Brain pericyte (primary cell): ENCODE data around the gene RTBDN.
A peak's percentile ranks its signal among the peaks of the same experiment; 100 is the strongest.

ENCODE experiments used
- DNase-seq: peaks from one replicate; pipeline ENCODE4 v3.0.0-alpha.2; 2012; ENCODE audit warnings: low read depth, low spot score

Gene RTBDN

DNA sequence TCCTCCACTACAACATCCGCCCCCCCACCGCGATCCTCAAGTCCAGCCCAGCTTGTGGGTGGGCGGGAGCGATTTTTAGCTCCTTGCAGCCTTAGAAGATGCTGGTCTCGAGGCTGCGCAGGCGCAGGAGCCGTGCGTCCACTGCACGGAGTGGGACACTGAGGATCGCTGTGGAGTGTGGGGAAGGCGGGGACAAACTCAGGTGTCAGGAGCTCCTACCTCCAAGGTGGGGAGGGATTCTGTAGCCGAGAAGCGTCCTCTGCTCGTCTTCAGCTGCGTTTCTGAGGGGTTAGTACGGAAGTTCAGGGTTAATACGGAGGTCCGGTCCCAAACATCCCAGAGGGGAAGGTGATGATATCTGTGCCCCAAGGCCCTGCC is at the start of gene RTBDN:
RTBDN (minus strand) TSS at position 14 of the 378 bp plus-strand sequence. CDS start 4,600 bp downstream, outside the sequence.
- DNase-seq, result no peak

DNA sequence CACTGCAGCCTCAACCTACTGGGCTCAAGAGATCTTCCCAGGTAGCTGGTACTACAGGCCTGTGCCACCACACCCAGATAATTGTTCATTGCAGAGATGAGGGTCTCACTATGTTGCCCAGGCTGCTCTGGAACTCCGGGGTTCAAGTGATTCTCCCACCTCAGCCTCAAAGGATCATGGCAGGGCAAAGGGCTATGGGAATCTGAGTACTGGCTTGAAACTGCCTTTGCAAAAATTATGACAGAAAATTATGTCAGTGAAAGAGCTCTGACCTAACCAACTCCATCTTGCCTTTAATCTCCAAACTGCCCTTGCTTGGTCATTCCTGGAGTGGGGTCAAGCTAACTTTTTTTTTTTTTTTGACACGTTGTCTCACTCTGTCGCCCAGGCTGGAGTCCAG is 48.2 kb upstream of the RTBDN start:
- no peak for DNase-seq

DNA sequence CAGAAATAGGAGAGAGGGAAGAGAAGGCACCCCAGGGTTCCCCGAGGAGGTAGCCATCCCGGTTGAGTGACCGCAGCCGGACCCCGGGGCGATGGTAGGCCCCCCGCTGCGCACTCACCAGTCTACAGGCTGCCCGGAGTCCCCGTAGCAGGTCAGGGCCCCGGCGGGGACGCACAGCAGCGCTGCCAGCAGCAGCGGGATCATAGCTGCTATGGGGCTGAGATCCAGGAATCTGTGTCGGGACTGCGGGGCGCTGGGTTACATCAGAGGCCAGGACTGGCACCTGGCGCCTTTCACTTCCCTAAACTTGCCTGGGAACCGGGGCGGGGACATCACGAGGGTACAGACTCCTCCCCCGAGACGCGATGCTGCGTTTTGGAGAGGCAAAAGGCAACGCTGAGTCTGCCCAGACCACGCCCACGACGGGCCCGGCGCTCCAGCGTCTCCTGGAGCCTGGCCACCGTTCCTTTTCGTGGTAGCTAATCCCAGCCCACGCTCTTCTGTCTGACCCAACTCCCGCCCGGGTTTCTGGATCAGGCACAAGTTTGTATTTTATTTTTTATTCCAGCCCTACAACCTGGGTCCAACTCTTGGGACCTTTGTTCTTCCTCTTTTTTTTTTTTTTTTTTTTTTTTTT is 46.9 kb upstream of the RTBDN start, which contains the start of gene DNASE2:
DNASE2 (minus strand) TSS at position 278 of the 637 bp plus-strand sequence; CDS start at position 204, 74 bp downstream.
- peak; percentile 26 for DNase-seq

DNA sequence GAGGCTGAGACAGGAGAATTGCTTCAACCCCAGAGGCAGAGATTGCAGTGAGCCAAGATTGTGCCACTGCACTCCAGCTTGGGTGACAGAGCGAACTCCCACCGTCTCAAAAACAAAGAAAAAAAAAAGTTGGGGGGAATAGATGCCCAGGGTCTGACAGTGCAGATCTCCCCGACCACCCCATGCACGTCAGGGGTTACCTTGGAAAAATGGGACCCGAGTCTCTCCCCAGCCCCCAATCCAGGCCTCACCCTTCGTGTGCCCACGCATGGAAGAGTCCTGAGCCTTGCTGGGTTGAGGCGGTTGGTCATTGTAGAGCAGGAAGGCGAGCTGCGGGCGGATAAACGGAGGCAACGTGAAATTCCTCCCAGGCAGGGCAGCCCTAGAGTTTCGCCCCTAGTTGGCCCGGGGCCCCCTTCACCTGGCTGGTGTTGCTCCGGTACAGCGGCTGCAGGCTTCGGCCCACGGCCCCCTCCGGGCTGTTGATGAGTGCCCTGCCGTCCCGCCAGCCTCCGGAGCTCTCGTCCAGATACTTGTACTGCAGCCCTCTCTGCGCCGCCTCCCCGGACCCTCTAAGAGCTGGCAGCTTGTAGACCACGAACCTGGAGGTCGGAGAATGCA is 46.3 kb upstream of the RTBDN start:
- no peak for DNase-seq

DNA sequence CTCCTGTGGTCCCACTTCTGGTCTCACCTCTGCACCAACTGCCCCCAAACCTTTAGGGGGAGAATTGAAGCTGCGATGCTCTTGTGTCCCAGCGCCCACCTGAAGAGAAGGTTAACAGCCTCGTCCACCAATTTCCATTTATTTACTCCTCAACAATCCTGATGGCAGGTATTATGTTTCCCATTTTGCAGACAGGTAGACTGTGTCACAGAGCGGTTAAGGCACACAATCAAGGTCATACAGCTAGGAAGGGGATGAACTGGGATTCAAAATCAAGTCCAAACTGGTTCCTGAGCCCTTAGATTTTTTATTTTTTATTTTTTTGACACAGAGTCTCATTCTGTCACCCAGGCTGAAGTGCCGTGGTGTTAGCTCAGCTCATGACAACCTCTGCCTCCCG is 40.7 kb upstream of the RTBDN start:
- no peak for DNase-seq

DNA sequence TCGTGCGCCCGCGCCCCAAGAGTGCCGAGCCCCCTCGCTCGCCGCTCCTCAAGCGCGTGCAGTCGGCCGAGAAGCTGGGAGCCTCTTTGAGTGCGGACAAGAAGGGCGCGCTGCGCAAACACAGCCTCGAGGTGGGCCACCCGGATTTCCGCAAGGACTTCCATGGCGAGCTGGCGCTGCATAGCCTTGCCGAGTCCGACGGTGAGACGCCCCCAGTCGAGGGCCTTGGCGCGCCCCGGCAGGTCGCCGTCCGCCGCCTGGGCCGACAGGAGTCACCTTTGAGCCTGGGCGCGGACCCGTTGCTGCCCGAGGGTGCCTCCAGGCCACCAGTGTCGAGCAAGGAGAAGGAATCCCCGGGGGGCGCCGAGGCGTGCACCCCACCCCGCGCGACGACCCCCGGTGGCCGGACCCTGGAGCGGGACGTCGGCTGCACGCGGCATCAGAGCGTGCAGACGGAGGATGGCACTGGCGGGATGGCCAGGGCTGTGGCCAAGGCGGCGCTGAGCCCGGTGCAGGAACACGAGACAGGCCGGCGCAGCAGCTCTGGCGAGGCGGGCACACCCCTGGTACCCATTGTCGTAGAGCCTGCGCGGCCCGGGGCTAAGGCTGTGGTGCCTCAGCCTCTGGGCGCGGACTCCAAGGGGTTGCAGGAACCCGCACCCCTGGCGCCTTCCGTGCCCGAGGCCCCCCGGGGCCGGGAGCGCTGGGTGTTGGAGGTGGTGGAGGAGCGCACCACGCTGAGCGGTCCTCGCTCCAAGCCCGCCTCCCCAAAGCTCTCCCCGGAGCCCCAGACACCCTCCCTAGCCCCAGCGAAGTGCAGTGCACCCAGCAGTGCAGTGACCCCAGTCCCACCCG is 39.7 kb upstream of the RTBDN start:
- no peak for DNase-seq

DNA sequence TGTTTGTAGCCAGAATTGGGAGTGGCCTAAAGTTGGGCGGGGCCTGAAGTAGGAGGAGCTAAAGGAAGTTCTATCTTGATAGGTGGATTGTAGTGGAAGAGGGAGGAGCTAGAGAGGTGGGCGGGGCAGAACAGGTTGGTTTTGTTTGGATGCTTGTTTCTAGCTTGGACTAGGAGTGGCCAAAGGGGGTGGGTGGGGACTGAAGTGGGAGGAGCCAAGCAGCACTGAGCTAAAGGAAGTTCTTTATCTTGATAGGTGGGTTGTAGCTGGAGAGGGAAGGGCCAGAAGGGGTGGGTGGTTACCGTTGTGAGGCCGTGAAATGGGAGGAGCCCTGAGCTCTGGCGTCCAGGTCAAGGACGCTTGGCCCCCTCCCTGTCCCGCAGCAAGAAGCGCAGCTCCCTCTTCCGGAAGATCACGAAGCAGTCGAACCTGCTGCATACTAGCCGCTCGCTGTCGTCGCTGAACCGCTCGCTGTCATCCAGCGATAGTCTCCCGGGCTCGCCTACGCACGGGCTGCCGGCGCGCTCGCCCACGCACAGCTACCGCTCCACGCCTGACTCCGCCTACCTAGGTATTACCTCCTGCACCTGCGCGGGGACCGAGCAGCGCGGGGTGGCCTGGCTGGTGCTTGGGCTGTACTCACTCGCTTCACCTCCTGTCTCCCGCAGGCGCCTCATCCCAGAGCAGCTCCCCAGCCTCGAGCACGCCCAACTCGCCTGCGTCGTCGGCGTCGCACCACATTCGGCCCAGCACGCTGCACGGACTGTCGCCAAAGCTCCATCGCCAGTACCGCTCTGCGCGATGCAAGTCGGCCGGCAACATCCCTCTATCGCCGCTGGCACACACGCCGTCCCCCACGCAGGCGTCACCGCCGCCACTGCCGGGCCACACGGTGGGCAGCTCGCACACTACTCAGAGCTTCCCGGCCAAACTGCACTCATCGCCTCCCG is 38.8 kb upstream of the RTBDN start:
- DNase-seq, result no peak

DNA sequence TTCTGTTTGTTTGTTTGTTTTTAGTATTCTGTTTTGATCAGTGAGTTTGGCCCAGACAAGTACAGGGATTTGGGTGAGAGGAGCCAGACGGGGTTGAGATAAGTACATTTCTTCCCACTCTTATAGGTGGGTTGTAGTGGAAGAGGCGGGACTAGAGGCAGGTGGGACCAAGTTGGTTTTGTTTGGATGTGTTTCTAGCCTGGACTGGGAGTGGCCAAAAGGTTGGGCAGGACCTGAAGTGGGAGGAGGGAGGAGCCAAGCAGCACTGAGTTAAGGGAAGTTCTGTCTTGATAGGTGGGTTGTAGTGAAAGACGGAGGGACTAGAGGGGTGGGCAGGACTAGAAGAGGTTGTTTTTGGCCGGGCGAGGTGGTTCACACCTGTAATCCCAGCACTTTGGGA is 37.9 kb upstream of the RTBDN start:
- no peak for DNase-seq

DNA sequence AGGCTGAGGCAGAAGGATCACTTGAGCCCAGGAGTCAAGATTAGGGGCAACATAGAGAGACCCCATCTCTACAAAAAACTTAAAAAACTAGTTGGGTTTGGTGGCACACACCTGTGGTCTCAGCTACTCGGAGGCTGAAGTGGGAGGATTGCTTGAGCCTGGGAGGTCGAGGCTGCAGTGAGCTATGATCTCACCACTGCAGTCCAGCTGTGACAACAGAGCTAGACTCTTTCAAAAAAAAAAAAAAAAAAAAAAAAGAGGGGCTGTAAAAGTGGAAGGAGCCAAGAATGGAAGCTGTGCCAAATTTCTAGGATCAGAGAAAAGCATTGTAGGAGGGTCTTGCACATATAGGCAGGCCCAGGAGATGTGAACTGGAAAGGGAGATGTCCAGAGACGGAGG is 37.3 kb upstream of the RTBDN start:
- DNase-seq, result no peak

DNA sequence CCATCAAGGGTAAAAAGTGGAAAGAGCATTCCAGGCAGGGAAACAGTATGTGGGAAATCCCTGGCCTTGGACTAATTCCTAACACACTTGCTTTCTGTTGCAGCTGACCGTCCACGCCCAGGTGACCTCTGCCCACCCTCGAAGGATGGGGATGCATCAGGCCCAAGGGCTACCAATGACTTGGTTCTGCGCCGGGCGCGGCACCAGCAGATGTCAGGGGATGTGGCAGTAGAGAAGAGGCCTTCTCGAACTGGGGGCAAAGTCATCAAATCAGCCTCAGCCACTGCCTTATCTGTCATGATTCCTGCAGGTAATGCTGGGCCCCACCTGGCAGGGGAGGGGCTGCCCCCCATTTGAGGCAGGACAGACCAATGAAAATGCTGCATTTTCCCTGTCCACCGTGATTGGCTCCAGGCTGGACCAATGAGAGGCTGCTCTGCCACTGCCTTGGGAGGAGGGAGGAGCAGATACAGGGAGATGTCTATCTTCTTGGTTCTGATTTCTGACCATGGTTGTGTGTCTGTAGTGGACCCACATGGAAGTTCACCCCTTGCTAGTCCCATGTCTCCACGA is 34.2 kb upstream of the RTBDN start:
- DNase-seq, result no peak

DNA sequence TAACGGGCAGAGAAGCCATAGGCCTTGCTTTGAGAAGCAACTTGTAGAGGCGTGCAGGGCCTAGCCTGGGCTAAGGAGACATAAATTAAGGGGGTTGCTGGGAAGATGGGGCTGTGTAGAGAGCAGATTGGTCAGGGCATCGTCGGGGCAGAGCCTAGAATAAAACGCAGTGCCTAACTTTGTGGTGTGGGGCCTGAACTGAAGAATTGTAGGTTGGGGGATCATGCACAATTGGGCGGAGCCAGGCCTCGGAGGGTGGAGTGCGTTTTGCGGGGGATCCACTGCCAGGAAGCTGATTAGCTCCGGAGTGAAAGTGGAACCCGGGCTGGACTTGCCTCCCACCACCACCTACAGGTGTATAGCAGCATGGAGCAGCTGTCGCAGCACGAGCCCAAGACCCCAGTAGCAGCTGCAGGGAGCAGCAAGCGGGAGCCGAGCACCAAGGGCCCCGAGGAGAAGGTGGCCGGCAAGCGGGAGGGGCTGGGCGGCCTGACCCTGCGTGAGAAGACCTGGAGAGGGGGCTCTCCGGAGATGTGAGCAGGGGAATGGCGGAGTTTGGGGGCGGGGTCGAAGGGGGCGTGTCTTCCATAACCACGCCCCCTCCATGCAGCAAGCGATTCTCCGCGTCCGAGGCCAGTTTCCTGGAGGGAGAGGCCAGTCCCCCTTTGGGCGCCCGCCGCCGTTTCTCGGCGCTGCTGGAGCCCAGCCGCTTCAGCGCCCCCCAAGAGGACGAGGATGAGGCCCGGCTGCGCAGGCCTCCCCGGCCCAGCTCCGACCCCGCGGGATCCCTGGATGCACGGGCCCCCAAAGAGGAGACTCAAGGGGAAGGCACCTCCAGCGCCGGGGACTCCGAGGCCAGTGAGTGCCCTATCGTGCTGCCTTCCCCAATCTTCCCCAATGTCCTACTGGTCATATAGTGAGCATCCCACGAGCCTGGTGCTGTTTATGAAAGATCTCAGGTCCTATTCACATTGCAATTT is 33.0 kb upstream of the RTBDN start:
- DNase-seq, result no peak

DNA sequence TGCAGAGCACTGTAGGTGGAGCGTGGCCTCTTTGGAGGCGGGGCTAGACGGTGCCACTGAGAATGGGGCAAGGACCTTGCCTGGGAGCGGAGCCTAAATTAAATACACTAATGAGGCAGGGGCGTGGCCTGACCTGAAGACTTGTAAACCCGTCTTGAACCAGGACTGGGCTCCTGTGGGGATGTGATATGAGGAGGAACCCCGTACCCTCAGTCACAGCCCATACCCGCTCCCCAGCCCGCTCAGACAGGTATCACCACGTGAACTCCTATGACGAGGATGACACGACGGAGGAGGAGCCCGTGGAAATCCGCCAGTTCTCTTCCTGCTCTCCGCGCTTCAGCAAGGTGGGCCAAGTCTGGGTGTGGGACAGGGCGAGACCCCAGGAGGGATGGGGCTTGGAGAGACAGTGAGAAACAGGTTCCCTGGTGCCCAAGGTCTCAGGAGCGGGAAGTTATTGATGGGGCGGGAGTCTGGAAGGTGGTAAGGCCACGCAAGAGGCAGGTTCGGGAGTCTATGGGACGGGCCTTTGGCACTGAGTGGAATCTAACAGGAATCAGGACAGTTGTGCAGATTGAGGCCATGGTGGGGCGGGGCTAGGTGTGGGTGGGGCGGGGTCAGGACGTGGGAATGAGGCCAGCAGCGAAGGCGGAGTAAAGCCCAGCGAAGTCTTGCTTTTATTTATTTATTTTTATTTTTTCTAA is 32.2 kb upstream of the RTBDN start:
- no peak for DNase-seq

DNA sequence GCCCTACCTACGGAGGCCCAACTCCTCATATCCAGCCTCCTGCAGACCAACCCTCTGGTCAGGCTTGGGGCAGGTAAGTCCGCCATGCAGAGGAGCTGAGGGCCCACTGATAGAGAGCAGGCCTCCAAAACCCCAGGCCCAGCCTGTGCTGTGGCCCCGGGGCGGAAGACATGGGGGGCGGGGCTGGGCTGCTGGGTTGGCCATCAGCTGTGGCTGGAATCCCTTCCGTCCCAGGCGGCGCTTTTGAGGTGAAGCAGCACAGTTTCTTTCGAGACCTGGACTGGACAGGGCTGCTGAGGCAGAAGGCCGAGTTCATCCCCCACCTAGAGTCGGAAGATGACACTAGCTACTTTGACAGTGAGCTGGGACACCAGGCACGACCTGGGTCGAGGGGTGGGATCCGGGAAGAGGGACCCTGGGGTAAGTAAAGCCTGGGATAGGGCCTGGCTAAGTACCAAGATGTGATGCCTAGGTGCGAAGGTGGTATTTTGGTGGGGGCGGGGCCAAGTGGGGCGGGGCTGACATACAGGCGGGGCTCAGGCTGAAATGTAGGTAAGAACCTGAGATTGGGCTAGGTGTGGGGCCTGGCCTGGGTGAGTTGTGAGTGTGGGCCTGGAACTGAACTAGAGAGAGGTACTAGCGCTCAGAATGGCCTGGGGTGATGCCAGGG is 31.5 kb upstream of the RTBDN start:
- no peak for DNase-seq

DNA sequence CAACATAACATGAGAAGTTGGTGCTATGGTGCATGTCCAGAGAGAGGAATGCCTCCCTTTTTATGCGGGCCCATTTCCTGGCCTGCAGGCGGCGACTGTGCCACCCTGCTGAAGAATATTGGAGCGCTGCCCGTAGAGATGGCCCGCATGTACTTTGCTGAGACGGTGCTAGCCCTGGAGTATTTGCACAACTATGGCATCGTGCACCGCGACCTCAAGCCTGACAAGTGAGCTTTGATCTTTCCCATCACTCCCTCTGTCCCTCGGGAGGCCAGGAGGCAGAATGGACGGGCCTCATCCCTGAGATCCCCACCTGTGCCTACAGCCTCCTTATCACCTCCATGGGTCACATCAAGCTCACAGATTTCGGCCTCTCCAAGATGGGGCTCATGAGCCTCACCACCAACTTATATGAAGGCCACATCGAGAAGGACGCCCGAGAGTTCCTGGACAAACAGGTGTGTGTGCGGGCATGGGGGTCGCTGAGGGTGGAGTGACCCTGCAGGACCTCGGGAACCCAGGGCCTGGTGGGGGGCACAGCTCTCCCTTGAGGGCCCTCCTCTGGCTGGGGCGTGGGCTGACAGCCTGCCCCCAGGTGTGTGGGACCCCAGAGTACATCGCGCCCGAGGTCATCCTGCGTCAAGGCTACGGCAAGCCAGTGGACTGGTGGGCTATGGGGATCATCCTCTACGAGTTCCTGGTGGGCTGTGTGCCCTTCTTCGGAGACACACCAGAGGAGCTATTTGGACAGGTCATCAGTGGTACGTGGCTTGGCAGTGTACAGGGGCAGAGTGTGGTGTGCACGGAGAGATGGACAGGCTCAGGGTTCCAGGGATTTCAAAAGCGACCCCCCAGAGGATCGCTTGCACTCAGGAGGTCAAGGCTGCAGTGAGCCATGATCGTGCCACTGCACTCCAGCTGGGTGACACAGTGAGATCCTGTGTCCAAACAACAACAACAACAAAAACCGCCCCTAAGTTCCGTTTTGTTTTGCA is 30.6 kb upstream of the RTBDN start:
- no peak for DNase-seq

DNA sequence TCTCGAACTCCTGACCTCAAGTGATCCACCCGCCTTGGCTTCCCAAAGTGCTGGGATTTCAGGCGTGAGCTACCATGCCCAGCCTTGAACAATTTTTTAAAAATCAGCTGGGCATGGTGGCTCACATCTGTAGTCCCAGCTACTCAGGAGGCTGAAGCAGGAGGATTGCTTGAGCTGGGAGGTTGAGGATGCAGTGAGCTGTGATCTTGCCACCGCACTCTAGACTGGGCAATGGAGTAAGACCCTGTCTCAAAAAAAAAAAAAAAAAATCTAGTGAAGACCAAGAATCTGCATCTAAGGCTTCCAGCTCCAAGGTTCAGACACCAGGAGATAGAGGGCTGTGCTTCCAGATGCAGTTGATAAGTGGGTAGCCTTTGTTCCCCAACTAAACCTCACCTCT is 29.8 kb upstream of the RTBDN start:
- DNase-seq, result no peak

DNA sequence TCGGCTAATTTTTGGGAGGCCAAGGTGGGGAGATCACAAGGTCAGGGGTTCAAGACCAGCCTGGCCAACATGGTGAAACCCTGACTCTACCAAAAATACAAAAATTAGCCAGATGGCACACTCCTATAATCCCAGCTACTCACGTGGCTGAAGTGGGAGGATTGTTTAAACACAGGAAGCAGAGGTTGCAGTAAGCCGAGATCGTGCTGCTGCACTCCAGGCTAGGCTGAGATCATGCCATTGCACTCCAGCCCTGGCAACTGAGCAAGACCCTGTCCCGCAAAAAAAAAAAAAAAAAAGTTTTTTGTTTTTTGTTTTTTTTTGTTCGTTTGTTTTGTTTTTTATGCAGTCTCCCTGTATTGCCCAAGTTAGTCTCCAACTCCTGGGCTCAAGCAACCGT is 25.2 kb upstream of the RTBDN start:
- DNase-seq, result no peak
